IPS-15b (cell line): Measurements from ENCODE around the gene DBR1.

Experiments
- H3K27me3 ChIP-seq: one replicate; pipeline ENCODE4 v1.6.1; 2013; ENCODE audit warnings: low read length; ENCODE audit not compliant: control insufficient read depth, insufficient read depth
- H3K36me3 ChIP-seq: one replicate; pipeline ENCODE4 v1.6.1; 2013; ENCODE audit warnings: low read length; ENCODE audit not compliant: control insufficient read depth, insufficient read depth
- H3K4me1 ChIP-seq: one replicate; pipeline ENCODE4 v1.6.1; 2013; ENCODE audit warnings: mild to moderate bottlenecking, low read length; ENCODE audit not compliant: control insufficient read depth, insufficient read depth
- H3K4me3 ChIP-seq: one replicate; pipeline ENCODE4 v1.5.1; 2013; ENCODE audit warnings: low read depth, low read length
- H3K9ac ChIP-seq: one replicate; pipeline ENCODE4 v1.6.1; 2013; ENCODE audit warnings: low read depth, mild to moderate bottlenecking, low read length
- H3K9me3 ChIP-seq: one replicate; pipeline ENCODE4 v1.6.1; 2013; ENCODE audit warnings: mild to moderate bottlenecking, low read length; ENCODE audit not compliant: control insufficient read depth, insufficient read depth

Gene DBR1

GRCh38 chr3:138114988-138115971 lies 59.4 kb downstream of the DBR1 start, which contains the start of gene DZIP1L:
DZIP1L (minus strand) TSS chr3:138115608; CDS start chr3:138103971, 11,637 bp downstream.
- H3K27me3 ChIP-seq, result no peaks in the 10 kb centered on the region
- peak within 1 kb of the TSS; percentile 79 for H3K9ac ChIP-seq
- no peaks in the 10 kb centered on the region for H3K36me3 ChIP-seq
- H3K9me3 ChIP-seq, result no peaks in the 10 kb centered on the region
- peak within 1 kb of the TSS; percentile 94 for H3K4me3 ChIP-seq
- H3K4me1 ChIP-seq, result peaks cover 11% of the 10 kb centered on the region

GRCh38 chr3:138114431-138114918 lies 60.2 kb downstream of the DBR1 start:
- Histone ChIP-seq H3K4me1 (peaks cover 11% of the 10 kb centered on the region), H3K9ac (peak overlapping the region; percentile 79), H3K27me3 (no peaks in the 10 kb centered on the region), H3K9me3 (no peaks in the 10 kb centered on the region), H3K36me3 (no peaks in the 10 kb centered on the region), H3K4me3 (peak overlapping the region; percentile 94)

GRCh38 chr3:138113326-138113725 lies 61.4 kb downstream of the DBR1 start:
- Histone ChIP-seq H3K4me3 (no peak overlapping the region), H3K9ac (no peak overlapping the region), H3K4me1 (peaks cover 11% of the 10 kb centered on the region), H3K9me3 (no peaks in the 10 kb centered on the region), H3K36me3 (no peaks in the 10 kb centered on the region), H3K27me3 (no peaks in the 10 kb centered on the region)

- Histone ChIP-seq H3K9ac (no peak overlapping the region), H3K36me3 (no peaks in the 10 kb centered on the region), H3K27me3 (no peaks in the 10 kb centered on the region), H3K9me3 (no peaks in the 10 kb centered on the region), H3K4me3 (no peak overlapping the region), H3K4me1 (peaks cover 11% of the 10 kb centered on the region)
Observed at GRCh38 chr3:138112362-138112761, 62.4 kb downstream of the DBR1 start.
